Measurements from ENCODE around the gene FOSL1.

FOSL1 gene

GRCh38 chr11:65871811-65872548 lies 28.2 kb downstream of the FOSL1 start:
- no peak for DNase-seq (ENCODE audit: low spot score)
- TF ChIP-seq, protein P1, sequence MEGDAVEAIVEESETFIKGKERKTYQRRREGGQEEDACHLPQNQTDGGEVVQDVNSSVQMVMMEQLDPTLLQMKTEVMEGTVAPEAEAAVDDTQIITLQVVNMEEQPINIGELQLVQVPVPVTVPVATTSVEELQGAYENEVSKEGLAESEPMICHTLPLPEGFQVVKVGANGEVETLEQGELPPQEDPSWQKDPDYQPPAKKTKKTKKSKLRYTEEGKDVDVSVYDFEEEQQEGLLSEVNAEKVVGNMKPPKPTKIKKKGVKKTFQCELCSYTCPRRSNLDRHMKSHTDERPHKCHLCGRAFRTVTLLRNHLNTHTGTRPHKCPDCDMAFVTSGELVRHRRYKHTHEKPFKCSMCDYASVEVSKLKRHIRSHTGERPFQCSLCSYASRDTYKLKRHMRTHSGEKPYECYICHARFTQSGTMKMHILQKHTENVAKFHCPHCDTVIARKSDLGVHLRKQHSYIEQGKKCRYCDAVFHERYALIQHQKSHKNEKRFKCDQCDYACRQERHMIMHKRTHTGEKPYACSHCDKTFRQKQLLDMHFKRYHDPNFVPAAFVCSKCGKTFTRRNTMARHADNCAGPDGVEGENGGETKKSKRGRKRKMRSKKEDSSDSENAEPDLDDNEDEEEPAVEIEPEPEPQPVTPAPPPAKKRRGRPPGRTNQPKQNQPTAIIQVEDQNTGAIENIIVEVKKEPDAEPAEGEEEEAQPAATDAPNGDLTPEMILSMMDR (conservative IDR thresholded peaks at IDR 0.05; ENCODE audit: low read depth), result no peak
- peak overlapping the region; percentile 82 for H3K27ac ChIP-seq
- ChIA-PET POLR2A (ENCODE audit: low non-redundant PET) (interaction anchor here (0.9 kb wide), 1 partner anchor 12 kb away, joined by 3 read pairs; the partner anchor contains the start of gene MUS81), CTCF (interaction anchor here (0.7 to 1.7 kb wide), 4 partner anchors 12 to 20 kb away, joined by 3 to 8 read pairs (median 4); partner anchors contain the start of gene MUS81)

DNA sequence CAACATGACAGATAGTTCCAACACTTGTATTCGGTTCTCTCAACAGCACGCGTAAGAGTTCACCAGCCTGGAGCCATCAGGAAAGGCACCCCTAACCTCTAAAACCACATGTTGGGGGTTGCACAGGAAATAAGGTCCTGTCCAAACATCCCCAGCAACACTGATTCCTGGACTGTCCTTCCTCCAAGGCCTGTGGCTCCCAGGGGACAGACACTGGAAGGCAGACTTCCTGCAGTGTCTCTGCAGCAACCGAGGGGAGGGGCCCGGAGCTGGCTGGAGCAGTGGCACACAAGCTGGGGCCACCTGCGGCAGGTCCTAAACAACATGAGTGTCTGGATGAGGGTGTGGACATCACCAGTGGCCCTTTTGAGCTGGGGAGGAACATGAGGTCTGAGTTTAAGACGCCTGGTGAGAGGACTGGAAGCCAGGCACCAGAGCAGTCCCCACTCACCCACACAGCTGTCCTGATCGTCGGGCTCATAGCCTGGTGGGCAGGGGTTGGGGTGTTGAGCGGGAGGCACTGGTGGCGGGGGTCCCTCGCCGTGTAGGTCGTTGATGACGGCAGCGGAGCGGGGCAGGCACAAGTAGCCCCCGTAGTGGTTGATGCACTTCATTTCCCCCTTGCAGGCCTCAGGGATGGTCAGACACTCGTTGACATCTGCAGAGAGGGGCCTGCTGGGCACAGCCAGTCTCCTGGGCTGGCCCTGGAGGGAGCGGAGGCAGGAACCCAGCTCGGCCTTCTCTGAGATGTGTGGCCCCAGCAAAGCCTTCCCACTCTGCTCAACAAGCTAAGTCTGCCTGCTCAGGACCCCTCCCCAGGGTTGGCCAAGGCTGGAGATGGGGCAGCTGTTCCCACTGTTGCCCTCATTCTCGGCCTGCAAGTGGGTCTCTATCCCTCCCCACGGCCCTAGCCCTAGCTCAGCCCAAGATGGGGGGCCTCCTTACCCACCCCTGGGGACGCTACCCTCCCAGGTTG lies 29.2 kb downstream of the FOSL1 start:
- TF ChIP-seq, protein P1 (conservative IDR thresholded peaks at IDR 0.05; ENCODE audit: low read depth), result no peak
- CTCF ChIA-PET, result interaction anchor here (0.7 to 1.7 kb wide), 4 partner anchors 11 to 19 kb away, joined by 3 to 8 read pairs (median 4); partner anchors contain the start of gene MUS81
- no peak for DNase-seq (ENCODE audit: low spot score)
- POLR2A ChIA-PET (ENCODE audit: low non-redundant PET), result interaction anchor here (0.9 kb wide), 1 partner anchor 11 kb away, joined by 3 read pairs; the partner anchor contains the start of gene MUS81
- peak overlapping the region; percentile 82 for H3K27ac ChIP-seq

DNA sequence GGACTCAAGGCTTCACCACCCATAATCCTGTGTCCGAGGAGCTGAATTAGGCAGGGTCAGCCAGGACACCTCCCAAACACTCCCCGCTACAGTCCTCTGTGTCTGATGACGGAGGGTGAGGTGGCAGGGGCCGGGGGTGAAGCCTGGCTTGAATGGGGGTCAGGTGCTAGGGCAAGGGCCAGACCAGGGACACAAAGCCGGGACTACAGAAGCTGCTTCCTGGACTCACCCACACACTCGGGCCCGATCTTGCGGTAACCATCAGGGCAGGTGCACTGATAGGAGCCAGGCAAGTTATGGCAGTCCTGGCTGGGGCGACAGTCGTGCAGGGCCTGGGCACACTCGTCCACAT lies 29.9 kb downstream of the FOSL1 start:
- ChIA-PET POLR2A (ENCODE audit: low non-redundant PET) (no interaction called here), CTCF (interaction anchor here (0.5 to 1.9 kb wide), 2 partner anchors 9 to 11 kb away, joined by 3 to 5 read pairs; no protein-coding TSS in a partner anchor)
- DNase-seq (ENCODE audit: low spot score), result no peak
- TF ChIP-seq, protein P1 (conservative IDR thresholded peaks at IDR 0.05; ENCODE audit: low read depth), result no peak
- H3K27ac ChIP-seq, result peak overlapping the region; percentile 82

DNA sequence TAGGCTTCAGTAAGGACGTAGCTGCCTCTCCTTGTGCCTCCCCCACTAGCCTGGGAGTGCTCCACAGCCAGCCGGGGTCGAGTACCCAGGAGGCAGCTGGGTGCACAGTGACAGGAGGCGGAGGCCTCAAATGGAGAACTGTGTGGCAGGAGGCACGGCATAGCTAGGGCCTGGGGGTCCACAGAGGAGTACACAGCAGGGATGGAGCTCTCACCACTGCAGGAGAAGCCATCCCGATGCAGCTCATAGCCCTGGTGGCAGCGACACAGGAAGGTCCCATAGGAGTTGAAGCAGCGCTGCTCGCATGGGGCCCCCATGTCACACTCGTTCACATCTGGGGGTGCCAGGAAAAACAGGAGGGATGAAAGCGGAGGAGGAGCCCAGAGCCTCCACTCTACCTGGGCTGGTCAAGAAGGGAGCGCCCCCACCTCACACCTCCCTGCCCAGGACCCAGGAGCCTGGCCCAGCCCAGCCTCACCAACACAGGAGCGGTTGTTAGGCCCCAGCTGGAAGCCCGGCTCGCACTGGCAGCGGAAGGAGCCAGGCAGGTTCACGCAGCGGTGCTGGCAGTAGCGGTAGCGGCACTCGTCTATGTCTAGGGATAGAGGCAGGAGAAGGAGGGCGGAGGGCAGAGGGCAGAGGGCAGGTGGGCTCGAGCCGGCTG lies 30.4 kb downstream of the FOSL1 start:
- DNase-seq (ENCODE audit: low spot score), result no peak
- H3K27ac ChIP-seq, result peak overlapping the region; percentile 82
- TF ChIP-seq, protein P1 (conservative IDR thresholded peaks at IDR 0.05; ENCODE audit: low read depth), result no peak
- CTCF ChIA-PET, result interaction anchor here (0.5 to 1.9 kb wide), 3 partner anchors 9 to 12 kb away, joined by 3 to 5 read pairs (median 3); no protein-coding TSS in a partner anchor
- POLR2A ChIA-PET (ENCODE audit: low non-redundant PET), result no interaction called here

DNA sequence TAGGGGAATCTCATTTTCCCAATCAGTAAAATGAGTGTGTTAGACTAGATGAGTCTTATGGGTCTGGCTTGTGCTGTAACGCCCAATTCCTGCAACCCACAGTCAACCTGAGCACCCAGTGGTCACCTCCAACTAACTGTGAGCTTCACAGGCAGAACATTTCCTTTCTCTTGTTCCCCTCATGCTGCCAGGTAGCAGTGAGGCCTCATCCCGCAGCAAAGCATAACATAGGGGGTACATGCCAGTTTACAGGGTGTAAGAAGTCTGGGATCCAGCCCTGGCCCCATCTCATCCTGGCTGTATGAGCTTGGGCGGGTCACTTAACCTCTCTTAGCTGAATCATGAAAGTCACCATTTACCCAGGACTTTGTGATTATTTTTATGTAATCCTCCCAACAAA lies 31.3 kb downstream of the FOSL1 start:
- no peak for DNase-seq (ENCODE audit: low spot score)
- POLR2A ChIA-PET (ENCODE audit: low non-redundant PET), result no interaction called here
- H3K27ac ChIP-seq, result peak overlapping the region; percentile 53
- TF ChIP-seq, protein P1 (conservative IDR thresholded peaks at IDR 0.05; ENCODE audit: low read depth), result no peak
- CTCF ChIA-PET, result interaction anchor here (1.4 to 1.9 kb wide), 2 partner anchors 8 to 19 kb away, joined by 4 to 5 read pairs; partner anchors contain the start of gene FIBP
